SK-N-SH treated with all-trans-retinoic acid at 6 μM for 48 hours (cell line): ENCODE data around the gene IKBKE.

Experiments used
- ARNTL ChIP-seq: fragments of 450-650 bp; formaldehyde crosslinking; IDR thresholded peaks from 2 replicates; pipeline ENCODE4 v1.5.0; 2020; ENCODE audit warnings: low read depth, mild to moderate bottlenecking, moderate library complexity, borderline replicate concordance
- PPARA ChIP-seq: fragments of 250-450 bp; sonication (Bioruptor Pico); IDR thresholded peaks from 2 replicates; pipeline ENCODE4 v1.5.0; 2020; ENCODE audit warnings: mild to moderate bottlenecking, borderline replicate concordance
- ZC3H10 ChIP-seq: fragments of 250-450 bp; sonication (Bioruptor Pico); IDR thresholded peaks from 2 replicates; pipeline ENCODE4 v1.5.1; 2021; ENCODE audit warnings: mild to moderate bottlenecking, moderate library complexity
- ZFP30 ChIP-seq: fragments of 450-650 bp; formaldehyde crosslinking; IDR thresholded peaks from 2 replicates; pipeline ENCODE4 v1.5.0; 2022; ENCODE audit warnings: mild to moderate bottlenecking, moderate library complexity

- TF ChIP-seq ARNTL (CRISPR knock-in tag) (no peak), PPARA (no peak), ZFP30 (no peak), ZC3H10 (CRISPR knock-in tag) (no peak)
These were observed 71.1 kb downstream of the IKBKE start for GRCh38 chr1:206541236-206541833.
